ENCODE results near the gene PRSS57.

DNA sequence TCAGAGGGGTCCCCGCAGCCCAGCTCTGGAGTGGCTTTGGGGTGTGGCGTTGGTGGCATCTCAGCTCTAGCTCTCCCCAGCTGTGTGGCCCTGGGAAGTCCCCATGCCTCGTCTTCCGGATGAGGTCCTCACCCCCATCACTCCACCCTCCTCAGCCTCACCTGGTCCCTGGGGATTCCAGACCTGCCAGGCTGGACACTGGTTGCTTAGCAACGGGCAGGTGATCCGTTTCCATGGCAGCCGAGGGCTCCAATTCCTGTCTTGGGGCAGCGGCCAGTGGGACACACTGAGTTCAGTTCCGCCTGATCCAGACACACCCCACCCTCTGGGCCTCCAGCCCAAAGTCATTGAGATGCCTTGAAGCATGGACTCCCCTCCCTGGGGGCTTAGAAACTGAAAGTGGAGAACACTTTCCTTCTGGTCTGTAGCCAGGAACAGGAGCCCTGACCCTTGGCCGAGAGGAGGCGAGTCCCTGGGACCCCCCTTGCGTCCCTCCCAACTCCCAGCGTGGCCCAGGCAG is 48.0 kb upstream of the PRSS57 start:
- TF ChIP-seq, protein P1, sequence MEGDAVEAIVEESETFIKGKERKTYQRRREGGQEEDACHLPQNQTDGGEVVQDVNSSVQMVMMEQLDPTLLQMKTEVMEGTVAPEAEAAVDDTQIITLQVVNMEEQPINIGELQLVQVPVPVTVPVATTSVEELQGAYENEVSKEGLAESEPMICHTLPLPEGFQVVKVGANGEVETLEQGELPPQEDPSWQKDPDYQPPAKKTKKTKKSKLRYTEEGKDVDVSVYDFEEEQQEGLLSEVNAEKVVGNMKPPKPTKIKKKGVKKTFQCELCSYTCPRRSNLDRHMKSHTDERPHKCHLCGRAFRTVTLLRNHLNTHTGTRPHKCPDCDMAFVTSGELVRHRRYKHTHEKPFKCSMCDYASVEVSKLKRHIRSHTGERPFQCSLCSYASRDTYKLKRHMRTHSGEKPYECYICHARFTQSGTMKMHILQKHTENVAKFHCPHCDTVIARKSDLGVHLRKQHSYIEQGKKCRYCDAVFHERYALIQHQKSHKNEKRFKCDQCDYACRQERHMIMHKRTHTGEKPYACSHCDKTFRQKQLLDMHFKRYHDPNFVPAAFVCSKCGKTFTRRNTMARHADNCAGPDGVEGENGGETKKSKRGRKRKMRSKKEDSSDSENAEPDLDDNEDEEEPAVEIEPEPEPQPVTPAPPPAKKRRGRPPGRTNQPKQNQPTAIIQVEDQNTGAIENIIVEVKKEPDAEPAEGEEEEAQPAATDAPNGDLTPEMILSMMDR (IDR thresholded peaks at IDR 0.05): no peak
- TF ChIP-seq POLR2A (IDR thresholded peaks at IDR 0.05) (no peak), POLR2AphosphoS5 (IDR thresholded peaks at IDR 0.05) (no peak)
